K562 (cell line): ENCODE measurements around the gene CCDC78. TPM values are rescaled to one million over a fixed set of nuclear protein-coding genes. Genes with fewer than 3 reads are reported as not detected.

Source experiments
- ELF1 ChIP-seq: fragments of 200-800 bp; sonication (Bioruptor generic); IDR thresholded peaks from 2 replicates; pipeline ENCODE4 v1.6.1; 2016; ENCODE audit warnings: missing genetic modification characterization, missing compliant biosample characterization
- FOXM1 ChIP-seq, 2 experiments: fragments of 450-650 bp in 1 of 2; sonication (generic) in 1 of 2; formaldehyde crosslinking in 1 of 2; IDR thresholded peaks; 2 replicates each; pipeline versions ENCODE4 v1.6.1 to v1.9.0; 2017 to 2022; ENCODE audit warnings: low read depth in 2 of 2, mild to moderate bottlenecking in 2 of 2, missing genetic modification reagents in 1 of 2, moderate library complexity in 1 of 2
- LARP7 ChIP-seq: fragments of 450-650 bp; IDR thresholded peaks from 2 replicates; pipeline ENCODE4 v1.6.1; 2016
- RFX5 ChIP-seq: IDR thresholded peaks from 2 replicates; pipeline ENCODE4 v1.6.1; 2011; ENCODE audit warnings: low read depth, mild to moderate bottlenecking, improper control_type of control experiment, low read length
- SIN3B ChIP-seq: fragments of 450-650 bp; IDR thresholded peaks from 2 replicates; pipeline ENCODE4 v1.6.1; 2017; ENCODE audit warnings: low read depth, mild to moderate bottlenecking, moderate library complexity
- TRIM28 ChIP-seq: fragments of 450-650 bp; IDR thresholded peaks from 2 replicates; pipeline ENCODE4 v1.6.1; 2017
- XRCC5 ChIP-seq: fragments of 200-400 bp; formaldehyde crosslinking; IDR thresholded peaks from 2 replicates; pipeline ENCODE4 v1.6.1; 2017; ENCODE audit warnings: low read depth, mild to moderate bottlenecking, low read length
- ZFPM2 ChIP-seq: fragments of 250-450 bp; sonication (Bioruptor Pico); IDR thresholded peaks from 2 replicates; pipeline ENCODE4 v1.5.1; 2022; ENCODE audit warnings: mild to moderate bottlenecking
- polyA plus RNA-seq, 8 experiments: library from polyadenylated mRNA; depleted of rRNA in 4 of 8; stranded (reverse) in 5 of 8; unstranded in 3 of 8; fragments of >200 nt; fragmentation: Nextera tagmentation in 2 of 8; fragmentation: Illumina TruSeq in 1 of 8; extraction: Ambion mirVana in 2 of 8; extraction: Trizol in 1 of 8; gene quantifications; 2 replicates each; pipeline versions ENCODE4 v1.2.1 to v1.2.3, GENCODE V29; 2011 to 2014; ENCODE audit warnings: inconsistent platforms in 1 of 8, missing spikeins in 1 of 8
- total RNA-seq, 7 experiments: library from RNA; depleted of rRNA in 6 of 7; stranded (reverse); fragments of >200 nt in 6 of 7; fragmentation: Illumina TruSeq in 2 of 7; extraction: Trizol in 2 of 7; gene quantifications; 2 replicates each; pipeline versions ENCODE4 v1.2.1 to v1.2.3, GENCODE V29; 2011 to 2021; ENCODE audit warnings: low replicate concordance in 1 of 7
- TF ChIP-seq, protein P1 (sequence below): sonication (generic); formaldehyde crosslinking; IDR thresholded peaks from 2 replicates; pipeline ENCODE4 v1.8.0; 2023; ENCODE audit warnings: missing genetic modification reagents, mild to moderate bottlenecking, borderline replicate concordance
- TF ChIP-seq, protein P2 (sequence below), 3 experiments: fragments of 200-800 bp in 1 of 3; sonication (Bioruptor generic) in 1 of 3; sonication (generic) in 1 of 3; formaldehyde crosslinking in 1 of 3; IDR thresholded peaks; 2 replicates each; pipeline versions ENCODE4 v1.6.1 to v1.8.0; 2016 to 2022; ENCODE audit warnings: mild to moderate bottlenecking in 2 of 3, missing compliant biosample characterization in 2 of 3, missing genetic modification characterization in 2 of 3, missing genetic modification reagents in 1 of 3
- TF ChIP-seq, protein P3 (sequence below): fragments of 250-450 bp; sonication (Bioruptor Pico); IDR thresholded peaks from 2 replicates; pipeline ENCODE4 v1.8.0; 2021; ENCODE audit warnings: mild to moderate bottlenecking, moderate library complexity
- TF ChIP-seq, protein P4 (sequence below): fragments of 250-450 bp; sonication (Bioruptor Pico); IDR thresholded peaks from 2 replicates; pipeline ENCODE4 v1.6.1; 2021; ENCODE audit warnings: mild to moderate bottlenecking
- TF ChIP-seq, protein P5 (sequence below): fragments of 450-650 bp; IDR thresholded peaks from 2 replicates; pipeline ENCODE4 v1.6.1; 2016; ENCODE audit warnings: antibody characterized with exemption

CCDC78 gene
- total and polyA plus RNA-seq, 9 of the 15 experiments (the other 6 are each of a cell fraction or from before 2014, with no cell fraction given): 0.24 to 17.7 (median 2.9) TPM

DNA sequence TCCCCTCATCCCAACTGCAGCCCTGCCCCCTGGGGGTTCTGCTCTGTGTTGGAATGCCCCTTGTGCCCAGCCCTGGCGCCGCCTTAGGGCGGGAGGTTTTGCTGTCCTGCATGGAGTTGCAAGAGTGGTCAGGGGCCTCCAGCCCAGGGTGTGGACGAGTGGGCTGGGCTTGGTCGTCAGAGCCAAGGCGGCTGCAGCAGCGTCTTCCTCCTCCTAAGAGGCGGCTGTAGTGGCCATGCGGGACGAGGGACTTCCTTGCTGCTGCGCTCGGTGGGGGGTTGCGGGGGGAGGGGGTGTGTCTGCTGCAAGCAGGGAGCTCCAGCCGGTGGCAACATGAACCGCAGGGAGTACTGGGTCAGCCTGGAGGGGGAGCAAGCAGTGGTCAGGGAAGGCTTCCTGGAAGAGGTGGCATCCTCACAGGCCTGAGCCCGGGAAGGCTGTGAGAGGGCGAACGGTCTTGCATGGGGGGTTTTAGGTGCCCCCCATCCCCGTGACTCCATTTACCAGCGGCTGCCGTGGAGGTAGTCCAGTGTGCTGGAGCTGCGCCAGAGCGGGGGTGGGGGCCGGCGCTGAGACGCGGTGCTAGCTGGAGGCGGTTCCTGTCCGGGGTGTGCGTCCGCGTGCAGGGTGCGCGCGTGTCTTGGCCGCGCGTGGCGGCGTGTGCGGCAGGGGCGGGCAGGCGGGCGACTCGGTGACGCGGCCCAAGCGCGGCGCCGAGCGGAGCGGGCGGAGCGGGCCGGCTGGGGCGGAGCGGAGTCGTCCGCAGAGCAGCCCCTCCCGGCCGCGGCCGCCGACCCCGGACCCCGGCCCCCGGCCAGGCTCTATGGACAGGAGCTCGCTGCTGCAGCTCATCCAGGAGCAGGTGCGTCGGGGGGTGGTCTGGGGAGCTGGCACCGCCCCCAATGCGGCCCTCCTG lies 51.0 kb downstream of the CCDC78 start, which contains the start of gene RHBDL1 (continued):
- TF ChIP-seq, protein P1, sequence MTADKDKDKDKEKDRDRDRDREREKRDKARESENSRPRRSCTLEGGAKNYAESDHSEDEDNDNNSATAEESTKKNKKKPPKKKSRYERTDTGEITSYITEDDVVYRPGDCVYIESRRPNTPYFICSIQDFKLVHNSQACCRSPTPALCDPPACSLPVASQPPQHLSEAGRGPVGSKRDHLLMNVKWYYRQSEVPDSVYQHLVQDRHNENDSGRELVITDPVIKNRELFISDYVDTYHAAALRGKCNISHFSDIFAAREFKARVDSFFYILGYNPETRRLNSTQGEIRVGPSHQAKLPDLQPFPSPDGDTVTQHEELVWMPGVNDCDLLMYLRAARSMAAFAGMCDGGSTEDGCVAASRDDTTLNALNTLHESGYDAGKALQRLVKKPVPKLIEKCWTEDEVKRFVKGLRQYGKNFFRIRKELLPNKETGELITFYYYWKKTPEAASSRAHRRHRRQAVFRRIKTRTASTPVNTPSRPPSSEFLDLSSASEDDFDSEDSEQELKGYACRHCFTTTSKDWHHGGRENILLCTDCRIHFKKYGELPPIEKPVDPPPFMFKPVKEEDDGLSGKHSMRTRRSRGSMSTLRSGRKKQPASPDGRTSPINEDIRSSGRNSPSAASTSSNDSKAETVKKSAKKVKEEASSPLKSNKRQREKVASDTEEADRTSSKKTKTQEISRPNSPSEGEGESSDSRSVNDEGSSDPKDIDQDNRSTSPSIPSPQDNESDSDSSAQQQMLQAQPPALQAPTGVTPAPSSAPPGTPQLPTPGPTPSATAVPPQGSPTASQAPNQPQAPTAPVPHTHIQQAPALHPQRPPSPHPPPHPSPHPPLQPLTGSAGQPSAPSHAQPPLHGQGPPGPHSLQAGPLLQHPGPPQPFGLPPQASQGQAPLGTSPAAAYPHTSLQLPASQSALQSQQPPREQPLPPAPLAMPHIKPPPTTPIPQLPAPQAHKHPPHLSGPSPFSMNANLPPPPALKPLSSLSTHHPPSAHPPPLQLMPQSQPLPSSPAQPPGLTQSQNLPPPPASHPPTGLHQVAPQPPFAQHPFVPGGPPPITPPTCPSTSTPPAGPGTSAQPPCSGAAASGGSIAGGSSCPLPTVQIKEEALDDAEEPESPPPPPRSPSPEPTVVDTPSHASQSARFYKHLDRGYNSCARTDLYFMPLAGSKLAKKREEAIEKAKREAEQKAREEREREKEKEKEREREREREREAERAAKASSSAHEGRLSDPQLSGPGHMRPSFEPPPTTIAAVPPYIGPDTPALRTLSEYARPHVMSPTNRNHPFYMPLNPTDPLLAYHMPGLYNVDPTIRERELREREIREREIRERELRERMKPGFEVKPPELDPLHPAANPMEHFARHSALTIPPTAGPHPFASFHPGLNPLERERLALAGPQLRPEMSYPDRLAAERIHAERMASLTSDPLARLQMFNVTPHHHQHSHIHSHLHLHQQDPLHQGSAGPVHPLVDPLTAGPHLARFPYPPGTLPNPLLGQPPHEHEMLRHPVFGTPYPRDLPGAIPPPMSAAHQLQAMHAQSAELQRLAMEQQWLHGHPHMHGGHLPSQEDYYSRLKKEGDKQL (CRISPR knock-in tag): no peak
- TF ChIP-seq, protein P2, sequence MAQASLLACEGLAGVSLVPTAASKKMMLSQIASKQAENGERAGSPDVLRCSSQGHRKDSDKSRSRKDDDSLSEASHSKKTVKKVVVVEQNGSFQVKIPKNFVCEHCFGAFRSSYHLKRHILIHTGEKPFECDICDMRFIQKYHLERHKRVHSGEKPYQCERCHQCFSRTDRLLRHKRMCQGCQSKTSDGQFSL (CRISPR knock-in tag; IDR thresholded peaks at IDR 0.05): peak; percentile 96
- TF ChIP-seq, protein P2 (tag; IDR thresholded peaks at IDR 0.05): peak in 1 of 2 experiments; percentile 81; a peak in 2 of 4 replicates
- TF ChIP-seq, protein P3, sequence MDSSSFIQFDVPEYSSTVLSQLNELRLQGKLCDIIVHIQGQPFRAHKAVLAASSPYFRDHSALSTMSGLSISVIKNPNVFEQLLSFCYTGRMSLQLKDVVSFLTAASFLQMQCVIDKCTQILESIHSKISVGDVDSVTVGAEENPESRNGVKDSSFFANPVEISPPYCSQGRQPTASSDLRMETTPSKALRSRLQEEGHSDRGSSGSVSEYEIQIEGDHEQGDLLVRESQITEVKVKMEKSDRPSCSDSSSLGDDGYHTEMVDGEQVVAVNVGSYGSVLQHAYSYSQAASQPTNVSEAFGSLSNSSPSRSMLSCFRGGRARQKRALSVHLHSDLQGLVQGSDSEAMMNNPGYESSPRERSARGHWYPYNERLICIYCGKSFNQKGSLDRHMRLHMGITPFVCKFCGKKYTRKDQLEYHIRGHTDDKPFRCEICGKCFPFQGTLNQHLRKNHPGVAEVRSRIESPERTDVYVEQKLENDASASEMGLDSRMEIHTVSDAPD (CRISPR knock-in tag): no peak
- TF ChIP-seq RFX5 (no peak), XRCC5 (peak; percentile 55; the same call in 1 of the 2 replicates), ELF1 (no peak), TRIM28 (no peak), FOXM1 (IDR thresholded peaks at IDR 0.05; ENCODE audit: low read depth) (no peak), FOXM1 (CRISPR knock-in tag; IDR thresholded peaks at IDR 0.05; ENCODE audit: low read depth) (0 out of 2 replicates have a peak, but pooled peaks have one; percentile 43), SIN3B (no peak; the same call in 1 of the 2 replicates), ZFPM2 (no peak), LARP7 (no peak)
- TF ChIP-seq, protein P4, sequence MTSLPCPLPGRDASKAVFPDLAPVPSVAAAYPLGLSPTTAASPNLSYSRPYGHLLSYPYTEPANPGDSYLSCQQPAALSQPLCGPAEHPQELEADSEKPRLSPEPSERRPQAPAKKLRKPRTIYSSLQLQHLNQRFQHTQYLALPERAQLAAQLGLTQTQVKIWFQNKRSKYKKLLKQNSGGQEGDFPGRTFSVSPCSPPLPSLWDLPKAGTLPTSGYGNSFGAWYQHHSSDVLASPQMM (CRISPR knock-in tag): no peak
- TF ChIP-seq, protein P5, sequence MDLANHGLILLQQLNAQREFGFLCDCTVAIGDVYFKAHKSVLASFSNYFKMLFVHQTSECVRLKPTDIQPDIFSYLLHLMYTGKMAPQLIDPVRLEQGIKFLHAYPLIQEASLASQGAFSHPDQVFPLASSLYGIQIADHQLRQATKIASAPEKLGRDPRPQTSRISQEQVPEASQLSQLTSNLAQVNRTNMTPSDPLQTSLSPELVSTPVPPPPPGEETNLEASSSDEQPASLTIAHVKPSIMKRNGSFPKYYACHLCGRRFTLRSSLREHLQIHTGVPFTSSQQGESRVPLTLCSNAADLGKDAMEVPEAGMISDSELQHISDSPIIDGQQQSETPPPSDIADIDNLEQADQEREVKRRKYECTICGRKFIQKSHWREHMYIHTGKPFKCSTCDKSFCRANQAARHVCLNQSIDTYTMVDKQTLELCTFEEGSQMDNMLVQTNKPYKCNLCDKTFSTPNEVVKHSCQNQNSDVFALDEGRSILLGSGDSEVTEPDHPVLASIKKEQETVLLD: peak; percentile 53; the same call in 1 of the 2 replicates
